NB4 (cell line): ENCODE measurements around the gene OTUB1.

ENCODE experiments used
- POLR2A ChIP-seq: IDR thresholded peaks from 2 replicates; pipeline ENCODE4 v1.6.1; 2011; ENCODE audit warnings: mild to moderate bottlenecking; ENCODE audit not compliant: insufficient read length; ENCODE audit errors: extremely low read depth
- TF ChIP-seq, protein P1 (sequence below): IDR thresholded peaks from one replicate; pipeline ENCODE4 v1.5.1; 2012; ENCODE audit warnings: low read depth, low read length

DNA sequence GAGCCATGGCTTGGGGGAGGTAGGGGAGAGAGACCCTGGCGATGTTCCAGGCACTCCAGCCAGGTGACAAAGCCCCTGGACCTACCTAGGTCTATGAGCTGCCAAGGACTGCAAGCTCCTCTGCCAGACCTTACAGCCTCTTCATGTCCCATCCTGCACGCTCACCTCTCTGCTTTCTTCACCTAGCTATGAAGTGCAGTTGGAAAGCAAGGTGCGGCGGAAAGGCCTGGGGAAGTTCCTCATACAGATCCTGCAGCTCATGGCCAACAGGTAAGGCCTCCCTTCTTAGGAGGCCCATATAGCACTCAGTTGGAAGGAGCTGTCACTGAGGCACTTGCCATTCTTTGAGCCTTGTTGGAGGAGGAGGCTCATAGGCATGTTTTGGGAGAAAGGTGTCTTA lies 33.7 kb upstream of the OTUB1 start:
- TF ChIP-seq POLR2A, result no peak
- TF ChIP-seq, protein P1, sequence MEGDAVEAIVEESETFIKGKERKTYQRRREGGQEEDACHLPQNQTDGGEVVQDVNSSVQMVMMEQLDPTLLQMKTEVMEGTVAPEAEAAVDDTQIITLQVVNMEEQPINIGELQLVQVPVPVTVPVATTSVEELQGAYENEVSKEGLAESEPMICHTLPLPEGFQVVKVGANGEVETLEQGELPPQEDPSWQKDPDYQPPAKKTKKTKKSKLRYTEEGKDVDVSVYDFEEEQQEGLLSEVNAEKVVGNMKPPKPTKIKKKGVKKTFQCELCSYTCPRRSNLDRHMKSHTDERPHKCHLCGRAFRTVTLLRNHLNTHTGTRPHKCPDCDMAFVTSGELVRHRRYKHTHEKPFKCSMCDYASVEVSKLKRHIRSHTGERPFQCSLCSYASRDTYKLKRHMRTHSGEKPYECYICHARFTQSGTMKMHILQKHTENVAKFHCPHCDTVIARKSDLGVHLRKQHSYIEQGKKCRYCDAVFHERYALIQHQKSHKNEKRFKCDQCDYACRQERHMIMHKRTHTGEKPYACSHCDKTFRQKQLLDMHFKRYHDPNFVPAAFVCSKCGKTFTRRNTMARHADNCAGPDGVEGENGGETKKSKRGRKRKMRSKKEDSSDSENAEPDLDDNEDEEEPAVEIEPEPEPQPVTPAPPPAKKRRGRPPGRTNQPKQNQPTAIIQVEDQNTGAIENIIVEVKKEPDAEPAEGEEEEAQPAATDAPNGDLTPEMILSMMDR, result no peak
